GM19351 (cell line): ENCODE data around the gene RAB40C.

Source experiments
- ATAC-seq: cut with Tn5 transposase; IDR thresholded peaks from one replicate; pipeline ENCODE4 v1.9.1; 2021; ENCODE audit warnings: mild to moderate bottlenecking, moderate library complexity; ENCODE audit not compliant: unreplicated experiment

The RAB40C gene

DNA sequence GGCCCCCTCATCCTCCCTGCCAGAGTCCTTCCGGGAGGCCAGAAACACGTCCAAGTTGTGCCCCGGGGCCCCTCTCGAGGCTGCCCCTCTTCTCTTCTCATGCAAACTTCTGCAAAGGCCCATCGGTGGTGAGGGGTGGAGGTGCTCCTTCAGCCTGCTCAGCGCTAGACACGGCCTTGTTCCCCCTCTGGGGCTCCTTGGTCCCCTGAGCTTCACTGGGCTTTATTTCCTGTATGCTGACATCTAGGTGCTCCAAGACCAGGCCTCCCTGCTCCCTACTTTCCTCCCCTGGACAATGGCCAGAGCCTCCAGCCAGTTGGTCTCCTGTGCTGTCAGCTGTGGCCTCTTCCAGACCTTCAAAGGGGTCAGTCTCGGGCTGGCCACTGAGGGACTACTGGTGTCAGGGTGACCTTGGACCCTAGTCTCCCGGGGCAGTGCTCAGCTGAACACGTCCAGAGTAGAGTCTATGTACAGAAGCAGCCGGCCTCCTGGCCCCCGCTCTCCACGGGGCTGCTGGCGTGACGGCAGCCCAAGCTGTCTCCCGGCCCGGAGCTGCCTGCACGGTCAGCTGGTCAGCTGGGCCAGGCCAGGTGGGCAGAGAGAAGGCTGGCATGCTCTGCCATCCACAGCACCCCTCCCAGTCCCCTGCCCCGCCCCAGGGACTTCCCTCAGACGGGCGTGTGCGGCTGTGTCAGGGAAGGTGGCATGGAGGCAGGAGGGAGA lies 31.4 kb upstream of the RAB40C start:
- no peak for ATAC-seq

DNA sequence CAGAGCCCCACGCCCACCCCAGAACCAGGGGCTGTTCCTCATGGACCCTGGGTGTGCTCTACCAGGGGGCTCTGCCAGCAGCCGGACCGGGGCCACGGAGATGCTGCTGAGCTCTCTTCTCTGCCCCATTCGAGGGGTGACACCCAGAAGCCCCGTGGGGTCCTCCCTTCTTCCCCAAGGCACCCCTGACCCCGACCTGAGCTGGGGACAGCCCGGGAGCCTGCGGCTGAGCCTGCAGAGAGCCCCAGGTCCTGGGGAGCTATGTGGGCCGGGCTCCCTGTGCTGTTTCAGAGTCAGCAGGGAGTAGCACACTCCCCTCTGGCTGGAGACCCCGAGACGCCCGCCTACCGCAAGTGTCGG lies 30.9 kb upstream of the RAB40C start:
- no peak for ATAC-seq

DNA sequence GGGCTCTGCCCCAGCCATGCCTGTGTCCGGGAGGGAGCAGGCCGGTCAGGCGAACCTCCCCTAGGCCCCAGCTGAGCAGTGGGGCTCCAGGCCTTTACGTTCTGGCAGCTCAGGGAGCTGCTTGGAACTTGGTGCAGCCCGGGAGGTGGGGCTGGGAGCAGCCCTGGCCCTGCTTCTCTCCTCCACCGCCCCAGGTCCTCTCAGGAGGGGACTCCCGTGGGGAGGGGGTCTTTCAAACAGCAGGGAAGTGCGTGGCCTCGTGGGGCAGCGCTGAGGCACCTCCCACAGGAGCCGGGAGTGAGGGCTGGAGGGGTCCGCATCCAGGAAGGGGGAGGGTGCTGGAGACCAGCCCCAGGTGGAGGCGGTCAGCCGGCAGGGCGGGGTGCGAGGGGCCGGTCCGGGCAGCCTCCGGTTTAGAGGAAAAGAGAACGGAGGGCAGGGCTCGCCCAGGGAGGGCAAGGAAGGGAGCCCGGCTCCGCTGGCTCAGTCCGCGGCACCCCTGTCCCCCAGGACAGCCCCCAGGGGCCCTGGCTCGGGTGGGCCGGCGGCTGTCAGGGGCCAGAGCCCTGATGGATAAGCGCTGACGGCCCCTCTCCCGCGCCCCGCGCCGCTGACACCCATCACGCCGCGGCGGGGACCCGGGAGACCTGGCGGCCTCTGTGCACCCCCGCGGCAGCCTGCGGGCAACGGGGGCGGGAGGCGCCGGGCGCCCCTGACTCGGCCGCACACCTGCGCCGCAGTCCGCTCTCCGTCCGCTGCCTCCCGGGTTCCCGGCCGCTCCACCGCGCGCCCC lies 30.3 kb upstream of the RAB40C start:
- ATAC-seq: no peak

DNA sequence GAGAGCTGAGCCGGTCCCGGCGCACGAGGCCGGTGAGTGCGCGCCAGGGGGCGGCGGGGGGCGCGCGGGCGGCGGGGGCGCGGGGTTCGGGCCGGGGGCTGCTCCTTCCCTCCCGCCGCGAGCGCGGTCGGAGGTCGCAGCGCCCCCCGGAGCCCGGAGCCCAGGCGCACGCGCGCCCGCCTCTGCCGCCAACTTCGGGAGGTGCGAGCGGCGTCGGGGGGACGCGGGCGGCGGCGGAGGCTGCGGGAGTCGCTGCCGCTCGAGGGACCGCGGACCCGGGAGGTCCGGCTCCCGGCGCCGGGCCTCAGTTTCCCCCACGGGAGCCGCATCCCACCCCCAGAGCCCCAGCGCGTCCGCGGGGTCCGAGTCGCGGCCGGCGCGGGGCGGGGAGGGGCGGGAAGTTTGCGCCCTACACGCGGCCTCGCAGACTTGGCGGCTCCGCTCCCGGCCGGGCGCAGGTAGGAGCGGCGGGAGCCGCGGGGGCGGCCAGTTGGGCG lies 29.6 kb upstream of the RAB40C start, which contains the start of gene PRR35:
TSS of gene PRR35 (plus strand) at position 191 of the 497 bp plus-strand sequence. CDS start 2,901 bp downstream, outside the sequence.
- no peak for ATAC-seq

DNA sequence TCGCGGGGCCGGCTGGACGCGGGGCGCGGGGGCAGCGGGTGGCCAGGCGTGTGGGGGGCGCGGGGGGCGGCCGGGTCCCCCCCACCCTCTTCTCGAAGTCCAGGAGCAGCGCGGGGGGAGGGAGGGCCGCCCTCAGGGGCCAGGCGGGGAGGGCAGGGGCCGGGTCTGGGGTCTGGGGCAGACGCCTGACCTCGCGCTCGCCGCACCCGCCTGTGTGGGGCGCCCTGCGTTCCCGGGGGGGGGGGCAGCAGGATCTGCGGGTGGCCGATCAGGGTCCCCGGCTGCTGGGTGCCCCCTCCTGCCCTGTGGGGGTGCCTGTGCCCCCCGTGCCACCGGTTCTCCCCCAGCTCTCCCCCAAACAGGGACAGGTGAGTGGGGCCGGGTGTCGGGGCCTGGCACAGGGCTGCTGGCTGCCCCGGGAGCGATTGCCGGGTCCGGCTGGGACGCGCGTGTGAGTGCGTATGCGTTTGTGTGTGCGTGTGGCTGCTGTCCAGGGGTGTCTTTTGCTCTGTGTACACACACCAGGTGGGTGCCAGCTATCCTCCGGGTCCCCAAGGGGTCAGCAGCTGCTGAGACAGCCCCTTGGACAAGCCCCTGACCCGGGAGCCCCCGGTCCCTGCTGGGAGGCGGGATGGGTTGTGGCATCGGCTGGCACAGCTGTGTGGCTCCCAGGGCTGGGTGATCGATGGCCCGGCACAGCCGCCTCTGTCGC lies 29.0 kb upstream of the RAB40C start:
- no peak for ATAC-seq

DNA sequence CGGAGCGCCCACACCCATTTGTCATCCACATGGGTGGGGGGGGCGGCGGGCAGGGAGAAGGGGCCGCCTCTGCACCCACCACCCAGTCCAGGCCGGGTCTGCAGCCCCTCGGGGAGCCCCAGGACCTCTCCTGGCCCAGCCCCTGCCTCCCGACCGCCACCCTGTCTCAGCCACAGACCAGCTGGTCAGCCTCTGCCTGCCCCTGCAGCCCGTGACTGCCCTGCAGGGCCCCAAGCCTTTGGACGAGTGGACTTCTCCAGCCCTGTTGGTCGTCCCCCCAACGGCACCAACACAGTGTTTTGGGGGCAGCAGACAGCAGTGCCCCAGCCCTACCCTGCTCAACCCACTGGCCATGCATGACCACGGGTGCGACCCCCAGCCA lies 28.5 kb upstream of the RAB40C start:
- ATAC-seq: no peak

DNA sequence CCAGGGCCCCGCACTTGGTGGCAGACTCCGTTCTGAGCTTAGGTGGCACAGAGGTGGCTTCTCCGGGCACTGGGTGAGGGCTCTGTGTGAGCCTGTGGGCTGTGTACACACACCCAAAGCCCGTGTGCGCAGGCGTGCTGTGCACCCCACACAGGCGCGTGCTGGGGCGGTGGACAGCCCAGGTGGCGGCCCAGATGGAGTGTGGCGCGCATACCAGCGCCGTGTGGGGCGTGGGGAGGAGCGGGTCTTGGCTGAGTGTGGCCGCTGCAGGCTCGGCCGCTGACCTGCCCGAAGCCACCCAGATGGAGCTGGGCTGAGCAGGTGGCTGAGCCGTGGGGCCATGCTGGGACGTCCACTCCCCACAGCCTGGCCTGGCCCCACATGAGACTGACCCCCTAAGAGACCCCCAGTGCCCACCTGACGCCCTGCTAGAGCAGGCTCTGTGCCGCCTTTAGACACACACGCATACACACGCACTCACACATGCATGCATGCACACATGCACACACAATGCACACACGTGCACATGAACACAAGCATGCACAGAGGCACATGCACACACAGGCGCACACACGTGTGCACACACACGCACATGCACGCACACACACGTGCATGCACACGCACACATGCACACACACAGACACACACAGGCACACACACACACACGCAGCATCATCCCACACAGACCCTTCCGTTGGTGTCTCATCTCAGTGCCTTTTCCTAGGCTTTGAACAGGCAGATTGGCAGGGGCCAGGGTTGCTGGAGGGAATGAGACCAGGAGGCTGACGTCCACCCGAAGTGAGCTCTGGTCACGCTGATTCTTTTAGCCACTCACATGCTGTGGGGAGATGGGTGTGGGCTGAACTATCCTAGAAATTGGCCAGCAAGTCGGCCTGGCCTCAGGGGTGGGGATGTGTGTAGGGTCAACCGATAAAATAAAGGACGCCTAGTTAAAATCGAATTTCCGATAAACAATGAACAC lies 27.6 kb upstream of the RAB40C start:
- ATAC-seq: no peak

DNA sequence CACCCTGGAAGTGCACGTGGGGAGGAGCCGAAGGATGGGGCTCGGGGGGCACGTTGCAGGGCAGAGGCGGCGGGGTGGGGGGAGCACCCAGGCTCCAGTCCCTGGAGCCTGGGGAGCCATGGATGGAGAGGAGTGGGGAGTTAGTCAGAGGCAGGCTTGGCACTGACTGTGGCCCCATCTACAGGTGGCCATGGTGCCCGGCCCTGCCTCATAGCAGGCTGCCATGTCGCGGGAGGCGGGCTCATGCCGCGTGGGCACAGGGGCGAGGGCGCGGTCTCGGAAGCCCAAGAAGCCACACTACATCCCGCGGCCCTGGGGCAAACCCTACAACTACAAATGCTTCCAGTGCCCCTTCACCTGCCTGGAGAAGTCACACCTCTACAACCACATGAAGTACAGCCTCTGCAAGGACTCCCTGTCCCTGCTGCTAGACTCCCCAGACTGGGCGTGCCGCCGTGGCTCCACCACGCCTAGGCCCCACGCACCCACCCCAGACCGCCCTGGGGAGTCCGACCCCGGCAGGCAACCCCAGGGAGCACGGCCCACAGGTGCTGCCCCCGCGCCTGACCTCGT lies 26.7 kb upstream of the RAB40C start:
- ATAC-seq: no peak

DNA sequence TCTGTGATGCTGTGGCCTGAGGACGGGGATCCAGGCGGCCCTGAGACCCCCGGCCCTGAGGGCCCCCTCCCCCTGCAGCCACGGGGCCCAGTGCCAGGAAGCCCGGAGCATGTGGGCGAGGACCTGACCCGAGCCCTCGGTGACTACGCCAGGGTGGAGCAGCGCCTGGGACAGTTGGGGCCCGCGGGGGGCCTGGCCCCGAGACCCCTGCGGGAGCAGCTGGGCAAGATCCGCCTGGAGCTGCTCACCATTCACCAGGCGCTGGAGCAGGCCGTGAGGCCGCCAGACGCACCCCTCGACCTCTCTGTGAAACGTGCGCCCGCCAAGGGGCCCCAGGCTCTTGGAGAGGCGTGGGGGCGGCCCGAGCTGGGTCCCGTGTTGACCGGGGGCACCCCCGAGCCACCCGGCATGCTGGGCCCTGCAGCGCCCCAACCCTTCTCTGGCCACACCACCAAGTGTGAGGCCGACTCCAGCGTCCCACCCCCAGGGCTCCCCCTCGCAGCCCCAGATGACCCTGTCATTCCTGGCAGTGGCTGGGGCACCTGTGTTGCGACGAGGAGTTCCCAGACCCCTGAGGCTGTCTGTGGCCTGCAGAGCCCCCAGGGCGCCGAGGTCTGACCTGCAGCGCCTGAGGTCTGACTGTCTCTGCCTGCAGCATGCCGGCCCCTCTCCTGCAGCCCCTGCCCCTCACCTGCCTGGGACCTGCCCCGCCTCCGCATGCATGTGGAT lies 25.0 kb upstream of the RAB40C start:
- no peak for ATAC-seq

DNA sequence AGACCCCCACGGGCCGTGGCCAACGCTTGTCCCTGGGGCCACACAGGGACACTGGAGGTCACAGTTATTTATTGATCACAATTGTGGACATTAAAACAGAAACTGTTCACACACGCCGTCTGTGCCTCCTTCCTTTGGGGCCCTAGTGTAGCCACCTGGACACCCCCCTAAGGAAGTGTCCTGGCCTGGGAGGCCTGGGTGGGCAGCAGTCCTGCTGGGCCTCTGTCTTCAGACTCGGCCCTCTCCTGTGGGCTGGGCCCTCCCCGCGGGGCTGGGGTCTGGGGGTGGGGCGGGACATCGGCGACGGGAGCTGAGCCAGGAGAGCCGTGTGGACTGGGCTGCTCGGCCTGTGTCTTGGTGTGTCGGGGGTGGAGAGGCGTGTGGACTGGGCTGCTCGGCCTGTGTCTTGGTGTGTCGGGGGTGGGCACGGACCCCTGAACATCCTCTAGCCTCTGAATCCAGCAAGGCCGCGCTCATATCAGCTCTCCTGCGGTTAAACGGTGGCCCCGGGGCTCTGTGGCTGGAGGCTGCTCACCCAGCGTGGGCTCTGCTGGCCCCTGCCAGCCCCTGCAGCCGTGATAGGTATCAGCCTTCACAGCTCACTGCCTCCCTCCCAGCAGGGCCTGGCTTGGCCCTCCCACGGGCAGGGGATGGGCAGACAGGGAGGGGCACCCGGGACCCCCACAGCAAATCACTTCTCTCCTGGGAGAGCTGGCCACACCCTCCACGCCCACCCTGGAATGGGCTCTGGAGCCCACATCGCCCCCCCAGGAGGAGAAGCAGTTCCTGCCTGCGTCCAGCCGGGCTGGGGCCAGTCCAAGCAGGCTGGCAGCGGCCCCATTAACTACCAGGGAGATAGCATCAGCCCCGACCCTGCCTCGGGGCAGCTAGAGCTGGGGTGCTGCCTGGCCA lies 24.2 kb upstream of the RAB40C start:
- no peak for ATAC-seq

DNA sequence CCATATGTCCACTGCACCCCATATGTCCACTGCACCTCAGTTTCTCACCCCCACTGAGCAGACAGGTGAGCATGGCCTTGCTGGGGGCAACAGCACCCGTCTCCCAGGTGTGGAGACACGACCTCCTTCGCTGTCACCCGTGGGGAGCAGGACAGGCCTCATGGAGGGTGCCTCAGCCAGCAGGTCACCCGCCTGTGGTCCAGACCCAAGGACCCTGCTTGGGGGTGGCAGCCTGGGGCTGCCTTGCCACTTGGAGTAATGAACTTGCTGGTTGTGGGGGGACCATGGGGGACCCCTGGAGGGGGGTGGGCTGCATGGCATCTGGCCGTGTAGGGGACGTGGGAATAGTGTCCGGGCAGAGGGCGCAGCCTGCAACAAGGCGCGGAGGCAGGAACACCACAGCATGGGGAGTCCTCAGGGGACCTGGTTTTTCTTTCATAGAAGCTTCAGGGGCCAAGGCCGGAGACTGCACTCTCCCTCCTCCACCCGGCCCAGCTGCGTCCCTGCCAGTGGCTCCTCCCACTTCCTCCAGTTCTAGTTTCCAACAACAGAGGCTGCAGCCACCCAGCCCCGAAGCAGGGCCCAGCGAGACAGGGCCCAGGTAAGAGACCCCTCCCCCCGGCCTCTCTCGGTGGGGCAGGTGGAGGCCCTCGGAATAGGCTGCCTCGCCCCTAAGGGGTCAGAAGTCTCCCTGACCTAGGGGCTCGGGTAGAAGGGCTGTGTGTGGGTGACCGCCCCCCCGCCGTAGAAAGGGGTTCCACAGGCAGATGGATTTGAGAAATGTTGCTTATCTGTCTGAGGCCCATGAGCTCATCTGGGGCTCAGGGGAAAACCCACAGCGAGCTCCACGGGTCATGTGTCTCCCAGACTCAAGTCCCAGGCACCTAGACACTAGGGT lies 23.1 kb upstream of the RAB40C start, which contains the start of gene NHLRC4:
TSS of gene NHLRC4 (plus strand) at position 531 of the 898 bp plus-strand sequence. CDS start 1,043 bp downstream, outside the sequence.
- peak; percentile 62 for ATAC-seq

DNA sequence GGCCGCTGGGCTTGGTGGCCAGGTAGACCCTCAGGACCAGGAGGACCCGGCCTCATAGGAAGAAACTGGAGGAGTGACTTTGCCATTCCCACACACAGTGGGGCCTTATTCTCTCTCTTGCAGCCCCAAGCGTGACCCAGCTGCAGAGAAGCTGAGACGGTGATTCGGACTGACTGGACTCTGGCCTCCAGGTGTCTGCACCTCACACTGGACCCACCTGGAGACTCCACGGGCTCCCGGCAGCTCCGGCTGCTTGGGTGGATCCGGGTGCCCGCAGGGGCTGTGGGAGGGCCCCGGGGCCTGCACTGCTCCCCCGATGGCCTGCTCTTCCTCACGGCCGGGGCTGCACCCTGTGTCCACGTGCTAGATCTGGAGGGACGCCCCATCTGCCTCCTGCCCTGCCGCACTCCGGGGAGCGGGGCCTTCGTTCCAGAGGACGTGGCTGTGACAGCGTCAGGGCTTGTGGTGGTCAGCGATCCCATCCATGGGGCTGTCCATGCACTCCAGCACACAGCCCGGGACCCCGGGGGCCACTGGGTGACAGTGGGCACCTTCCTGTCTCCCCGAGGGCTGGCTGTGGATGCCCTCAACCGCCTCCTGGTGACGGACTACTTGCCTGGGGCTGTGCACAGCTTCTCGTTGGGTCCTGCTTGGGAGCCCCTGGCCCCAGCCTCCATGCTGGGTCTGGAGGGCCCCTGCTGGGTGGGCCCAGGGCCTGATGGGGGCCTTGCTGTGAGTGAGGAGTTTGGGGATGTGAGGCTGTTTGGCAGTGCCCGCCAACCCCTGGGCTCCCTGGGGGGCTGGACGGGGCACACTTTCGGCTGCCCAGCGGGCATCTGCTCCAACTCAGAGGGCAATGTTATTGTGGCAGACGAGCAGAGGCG lies 22.3 kb upstream of the RAB40C start:
- ATAC-seq: no peak

DNA sequence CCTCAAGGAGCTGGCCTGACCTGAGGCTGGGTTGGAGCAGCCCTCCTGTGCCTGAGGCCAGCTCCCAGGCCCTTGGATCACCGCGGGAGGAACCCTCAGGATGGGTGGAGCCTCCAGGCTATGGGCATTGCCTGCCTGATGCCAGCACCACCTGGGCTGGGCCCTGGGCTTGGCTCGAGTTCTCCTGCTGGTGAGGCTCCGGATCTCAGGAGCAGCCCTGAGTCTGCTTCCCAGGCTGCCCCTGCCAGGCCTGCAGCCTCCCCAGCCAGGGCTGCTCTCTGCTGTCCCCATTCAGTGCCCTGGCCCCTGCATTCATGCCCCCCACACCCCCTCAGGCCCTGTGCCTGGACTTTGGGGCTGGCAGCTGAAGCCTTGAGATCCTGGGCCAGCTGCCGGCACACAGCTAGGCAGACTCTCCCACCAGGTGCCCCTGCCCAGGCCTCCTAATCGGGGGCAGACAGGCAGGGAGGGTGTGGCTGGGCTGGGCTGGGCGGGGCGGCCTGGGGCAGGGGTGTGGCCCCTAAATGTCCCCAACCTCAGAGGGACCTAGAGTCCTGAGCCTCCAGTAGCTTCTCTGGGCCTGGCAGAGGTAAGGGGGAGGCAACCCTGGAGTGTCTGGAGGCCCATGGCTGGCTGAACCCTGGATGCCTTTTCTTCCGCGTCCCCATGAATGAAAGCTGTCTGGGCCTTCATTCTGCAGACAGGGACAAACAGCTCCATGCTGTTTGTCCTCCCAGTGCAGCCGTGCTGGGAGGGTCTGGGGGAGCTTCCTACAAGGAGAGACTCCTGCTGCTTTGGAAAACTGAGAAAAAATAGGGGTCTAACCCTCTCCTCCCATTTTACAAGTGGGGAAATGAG lies 21.2 kb upstream of the RAB40C start:
- ATAC-seq: no peak

DNA sequence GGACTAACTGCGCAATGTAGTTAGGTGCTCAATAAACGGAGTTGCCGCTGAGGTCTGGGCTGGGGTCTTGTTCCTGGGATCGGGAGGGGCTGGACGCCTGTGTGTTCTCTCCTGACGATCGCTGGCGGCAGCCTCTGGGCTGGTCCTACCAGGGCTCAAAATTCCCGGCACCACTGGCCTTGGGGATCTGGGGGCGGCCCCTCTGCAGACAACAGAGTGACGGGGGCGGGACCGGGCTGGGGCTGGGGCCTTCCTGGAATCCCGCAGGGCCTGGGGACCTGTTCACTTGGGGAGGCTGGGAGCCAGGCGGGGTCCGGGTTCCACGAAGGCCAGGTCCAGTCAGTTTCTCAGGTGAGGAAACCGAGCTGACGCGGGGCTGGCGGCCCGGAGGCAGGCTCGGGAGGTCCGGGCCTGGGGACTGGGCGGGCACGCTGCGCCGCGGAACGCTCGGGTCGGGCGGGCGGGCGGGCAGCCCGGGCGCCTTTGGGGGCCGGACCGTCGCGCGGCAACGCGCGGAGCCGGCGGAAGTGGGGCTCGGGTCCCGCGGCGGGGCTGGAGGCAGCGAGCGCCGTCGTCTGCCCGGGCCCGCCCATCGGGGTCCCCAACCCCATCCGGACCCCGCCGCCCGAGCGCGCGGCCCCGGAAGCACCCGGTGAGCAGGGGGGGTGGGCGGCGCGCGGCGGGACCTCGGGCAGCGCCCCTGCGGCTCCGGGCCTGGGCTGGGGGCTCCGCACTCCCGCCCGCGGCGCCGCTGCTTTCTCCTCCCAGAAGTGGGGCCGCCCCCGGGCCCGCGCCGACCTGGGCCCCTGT lies 20.2 kb upstream of the RAB40C start, which contains the start of gene PIGQ:
TSS of gene PIGQ (plus strand) at position 524 of the 810 bp plus-strand sequence. CDS start 4,107 bp downstream, outside the sequence.
- ATAC-seq: peak; percentile 60
